Measurements from ENCODE around the gene LSM7. TPM values are rescaled to one million over a fixed set of nuclear protein-coding genes. Genes with fewer than 3 reads are reported as not detected.

Gene LSM7
- total RNA-seq, 1 donor from 2014 or later: 49.1 TPM

- Histone ChIP-seq H3K4me1 (ENCODE audit: control insufficient read depth in 3 of 3, insufficient read depth in 3 of 3, low read length in 3 of 3) (peaks cover 10 to 29% (median 28%) of the 10 kb centered on the region in 3 donors), H3K27ac (ENCODE audit: low read depth, low read length) (no peak overlapping the region), H3K27me3 (ENCODE audit: control insufficient read depth in 3 of 3, insufficient read depth in 3 of 3, low read length in 3 of 3) (peaks cover 49 to 71% (median 68%) of the 10 kb centered on the region in 3 donors), H3K9ac (ENCODE audit: low read depth in 1 of 3, low read length in 3 of 3) (peak overlapping the region in 1 of 3 donors; percentile 33), H3K9me3 (ENCODE audit: control insufficient read depth in 3 of 3, low read length in 3 of 3) (no peaks in the 10 kb centered on the region), H3K36me3 (ENCODE audit: control insufficient read depth in 3 of 3, insufficient read depth in 3 of 3, low read length in 3 of 3) (no peaks in the 10 kb centered on the region), H3K4me3 (ENCODE audit: low read length in 3 of 3) (peak overlapping the region in 2 of 3 donors; percentile 35 to 46)
Measured at GRCh38 chr19:2289714-2290435, 38.5 kb downstream of the LSM7 start.

- no peak overlapping the region for H3K9ac ChIP-seq (ENCODE audit: low read depth in 1 of 3, low read length in 3 of 3)
- H3K36me3 ChIP-seq (ENCODE audit: control insufficient read depth in 3 of 3, insufficient read depth in 3 of 3, low read length in 3 of 3): no peaks in the 10 kb centered on the region
- H3K4me1 ChIP-seq (ENCODE audit: control insufficient read depth in 3 of 3, insufficient read depth in 3 of 3, low read length in 3 of 3): peaks cover 5 to 25% (median 19%) of the 10 kb centered on the region in 3 donors
- no peaks in the 10 kb centered on the region for H3K9me3 ChIP-seq (ENCODE audit: control insufficient read depth in 3 of 3, low read length in 3 of 3)
- H3K27me3 ChIP-seq (ENCODE audit: control insufficient read depth in 3 of 3, insufficient read depth in 3 of 3, low read length in 3 of 3): peaks cover 49 to 69% (median 68%) of the 10 kb centered on the region in 3 donors
- no peak overlapping the region for H3K4me3 ChIP-seq (ENCODE audit: low read length in 3 of 3)
- no peak overlapping the region for H3K27ac ChIP-seq (ENCODE audit: low read depth, low read length)
Measured at GRCh38 chr19:2288818-2289713, 39.3 kb downstream of the LSM7 start.

- Histone ChIP-seq H3K27ac (ENCODE audit: low read depth, low read length) (no peak overlapping the region), H3K36me3 (ENCODE audit: control insufficient read depth in 3 of 3, insufficient read depth in 3 of 3, low read length in 3 of 3) (no peaks in the 10 kb centered on the region), H3K27me3 (ENCODE audit: control insufficient read depth in 3 of 3, insufficient read depth in 3 of 3, low read length in 3 of 3) (peaks cover 49 to 64% (median 63%) of the 10 kb centered on the region in 3 donors), H3K4me3 (ENCODE audit: low read length in 3 of 3) (no peak overlapping the region), H3K9me3 (ENCODE audit: control insufficient read depth in 3 of 3, low read length in 3 of 3) (no peaks in the 10 kb centered on the region), H3K4me1 (ENCODE audit: control insufficient read depth in 3 of 3, insufficient read depth in 3 of 3, low read length in 3 of 3) (peaks cover 3 to 21% (median 16%) of the 10 kb centered on the region in 3 donors), H3K9ac (ENCODE audit: low read depth in 1 of 3, low read length in 3 of 3) (no peak overlapping the region)
Measured at GRCh38 chr19:2288338-2288817, 40.0 kb downstream of the LSM7 start.

GRCh38 chr19:2287585-2288337 is 40.6 kb downstream of the LSM7 start:
- peaks cover 48 to 63% (median 62%) of the 10 kb centered on the region in 3 donors for H3K27me3 ChIP-seq (ENCODE audit: control insufficient read depth in 3 of 3, insufficient read depth in 3 of 3, low read length in 3 of 3)
- H3K9me3 ChIP-seq (ENCODE audit: control insufficient read depth in 3 of 3, low read length in 3 of 3): no peaks in the 10 kb centered on the region
- H3K4me1 ChIP-seq (ENCODE audit: control insufficient read depth in 3 of 3, insufficient read depth in 3 of 3, low read length in 3 of 3): peaks cover 3 to 21% (median 16%) of the 10 kb centered on the region in 3 donors
- no peaks in the 10 kb centered on the region for H3K36me3 ChIP-seq (ENCODE audit: control insufficient read depth in 3 of 3, insufficient read depth in 3 of 3, low read length in 3 of 3)
- no peak overlapping the region for H3K9ac ChIP-seq (ENCODE audit: low read depth in 1 of 3, low read length in 3 of 3)
- no peak overlapping the region for H3K27ac ChIP-seq (ENCODE audit: low read depth, low read length)
- H3K4me3 ChIP-seq (ENCODE audit: low read length in 3 of 3): no peak overlapping the region

GRCh38 chr19:2286402-2287140 is 41.8 kb downstream of the LSM7 start:
- H3K4me1 ChIP-seq (ENCODE audit: control insufficient read depth in 3 of 3, insufficient read depth in 3 of 3, low read length in 3 of 3): peaks cover 6 to 21% (median 16%) of the 10 kb centered on the region in 3 donors
- no peak overlapping the region for H3K4me3 ChIP-seq (ENCODE audit: low read length in 3 of 3)
- peaks cover 41 to 53% (median 51%) of the 10 kb centered on the region in 3 donors for H3K27me3 ChIP-seq (ENCODE audit: control insufficient read depth in 3 of 3, insufficient read depth in 3 of 3, low read length in 3 of 3)
- H3K9ac ChIP-seq (ENCODE audit: low read depth in 1 of 3, low read length in 3 of 3): no peak overlapping the region
- H3K9me3 ChIP-seq (ENCODE audit: control insufficient read depth in 3 of 3, low read length in 3 of 3): no peaks in the 10 kb centered on the region
- H3K36me3 ChIP-seq (ENCODE audit: control insufficient read depth in 3 of 3, insufficient read depth in 3 of 3, low read length in 3 of 3): no peaks in the 10 kb centered on the region
- no peak overlapping the region for H3K27ac ChIP-seq (ENCODE audit: low read depth, low read length)

GRCh38 chr19:2283835-2284507 is 44.4 kb downstream of the LSM7 start:
- H3K27me3 ChIP-seq (ENCODE audit: control insufficient read depth in 3 of 3, insufficient read depth in 3 of 3, low read length in 3 of 3): peaks cover 16 to 28% (median 26%) of the 10 kb centered on the region in 3 donors
- no peak overlapping the region for H3K27ac ChIP-seq (ENCODE audit: low read depth, low read length)
- H3K36me3 ChIP-seq (ENCODE audit: control insufficient read depth in 3 of 3, insufficient read depth in 3 of 3, low read length in 3 of 3): no peaks in the 10 kb centered on the region
- H3K9me3 ChIP-seq (ENCODE audit: control insufficient read depth in 3 of 3, low read length in 3 of 3): no peaks in the 10 kb centered on the region
- no peak overlapping the region for H3K4me3 ChIP-seq (ENCODE audit: low read length in 3 of 3)
- H3K9ac ChIP-seq (ENCODE audit: low read depth in 1 of 3, low read length in 3 of 3): no peak overlapping the region
- H3K4me1 ChIP-seq (ENCODE audit: control insufficient read depth in 3 of 3, insufficient read depth in 3 of 3, low read length in 3 of 3): peaks cover 2 to 4% (median 3%) of the 10 kb centered on the region in 3 donors

GRCh38 chr19:2282862-2283237 is 45.5 kb downstream of the LSM7 start:
- H3K4me3 ChIP-seq (ENCODE audit: low read length in 3 of 3): no peak overlapping the region
- H3K9ac ChIP-seq (ENCODE audit: low read depth in 1 of 3, low read length in 3 of 3): no peak overlapping the region
- no peaks in the 10 kb centered on the region for H3K36me3 ChIP-seq (ENCODE audit: control insufficient read depth in 3 of 3, insufficient read depth in 3 of 3, low read length in 3 of 3)
- no peaks in the 10 kb centered on the region for H3K9me3 ChIP-seq (ENCODE audit: control insufficient read depth in 3 of 3, low read length in 3 of 3)
- peaks cover 6 to 17% (median 16%) of the 10 kb centered on the region in 3 donors for H3K27me3 ChIP-seq (ENCODE audit: control insufficient read depth in 3 of 3, insufficient read depth in 3 of 3, low read length in 3 of 3)
- H3K4me1 ChIP-seq (ENCODE audit: control insufficient read depth in 3 of 3, insufficient read depth in 3 of 3, low read length in 3 of 3): peaks cover 0 to 3% (median 0%) of the 10 kb centered on the region in 3 donors
- no peak overlapping the region for H3K27ac ChIP-seq (ENCODE audit: low read depth, low read length)

GRCh38 chr19:2282062-2282861 is 46.1 kb downstream of the LSM7 start, which contains the start of gene PEAK3:
TSS of gene PEAK3 (minus strand) at chr19:2282175. CDS start at chr19:2280931, 1,244 bp downstream.
- H3K27ac ChIP-seq (ENCODE audit: low read depth, low read length): no peak within 1 kb of the TSS
- H3K9ac ChIP-seq (ENCODE audit: low read depth in 1 of 3, low read length in 3 of 3): peak within 1 kb of the TSS in 1 of 3 donors; percentile 54
- no peaks in the 10 kb centered on the region for H3K36me3 ChIP-seq (ENCODE audit: control insufficient read depth in 3 of 3, insufficient read depth in 3 of 3, low read length in 3 of 3)
- H3K4me1 ChIP-seq (ENCODE audit: control insufficient read depth in 3 of 3, insufficient read depth in 3 of 3, low read length in 3 of 3): peaks cover 0 to 3% (median 0%) of the 10 kb centered on the region in 3 donors
- no peaks in the 10 kb centered on the region for H3K9me3 ChIP-seq (ENCODE audit: control insufficient read depth in 3 of 3, low read length in 3 of 3)
- H3K27me3 ChIP-seq (ENCODE audit: control insufficient read depth in 3 of 3, insufficient read depth in 3 of 3, low read length in 3 of 3): peaks cover under 1 to 15% (median 11%) of the 10 kb centered on the region in 3 donors
- H3K4me3 ChIP-seq (ENCODE audit: low read length in 3 of 3): peak within 1 kb of the TSS in 2 of 3 donors; percentile 14 to 45

All from skeletal muscle tissue (tissue), 4 donors.